Epithelial cell of umbilical artery (primary cell): ENCODE results near the gene DGKH. TPM values are rescaled to one million over a fixed set of nuclear protein-coding genes. Genes with fewer than 3 reads are reported as not detected.

ENCODE experiments used
- total RNA-seq: library from RNA; depleted of rRNA; stranded (reverse); fragments of >200 nt; gene quantifications from 2 replicates; pipeline ENCODE4 v1.2.3, GENCODE V29; 2014

DGKH gene, protein sequence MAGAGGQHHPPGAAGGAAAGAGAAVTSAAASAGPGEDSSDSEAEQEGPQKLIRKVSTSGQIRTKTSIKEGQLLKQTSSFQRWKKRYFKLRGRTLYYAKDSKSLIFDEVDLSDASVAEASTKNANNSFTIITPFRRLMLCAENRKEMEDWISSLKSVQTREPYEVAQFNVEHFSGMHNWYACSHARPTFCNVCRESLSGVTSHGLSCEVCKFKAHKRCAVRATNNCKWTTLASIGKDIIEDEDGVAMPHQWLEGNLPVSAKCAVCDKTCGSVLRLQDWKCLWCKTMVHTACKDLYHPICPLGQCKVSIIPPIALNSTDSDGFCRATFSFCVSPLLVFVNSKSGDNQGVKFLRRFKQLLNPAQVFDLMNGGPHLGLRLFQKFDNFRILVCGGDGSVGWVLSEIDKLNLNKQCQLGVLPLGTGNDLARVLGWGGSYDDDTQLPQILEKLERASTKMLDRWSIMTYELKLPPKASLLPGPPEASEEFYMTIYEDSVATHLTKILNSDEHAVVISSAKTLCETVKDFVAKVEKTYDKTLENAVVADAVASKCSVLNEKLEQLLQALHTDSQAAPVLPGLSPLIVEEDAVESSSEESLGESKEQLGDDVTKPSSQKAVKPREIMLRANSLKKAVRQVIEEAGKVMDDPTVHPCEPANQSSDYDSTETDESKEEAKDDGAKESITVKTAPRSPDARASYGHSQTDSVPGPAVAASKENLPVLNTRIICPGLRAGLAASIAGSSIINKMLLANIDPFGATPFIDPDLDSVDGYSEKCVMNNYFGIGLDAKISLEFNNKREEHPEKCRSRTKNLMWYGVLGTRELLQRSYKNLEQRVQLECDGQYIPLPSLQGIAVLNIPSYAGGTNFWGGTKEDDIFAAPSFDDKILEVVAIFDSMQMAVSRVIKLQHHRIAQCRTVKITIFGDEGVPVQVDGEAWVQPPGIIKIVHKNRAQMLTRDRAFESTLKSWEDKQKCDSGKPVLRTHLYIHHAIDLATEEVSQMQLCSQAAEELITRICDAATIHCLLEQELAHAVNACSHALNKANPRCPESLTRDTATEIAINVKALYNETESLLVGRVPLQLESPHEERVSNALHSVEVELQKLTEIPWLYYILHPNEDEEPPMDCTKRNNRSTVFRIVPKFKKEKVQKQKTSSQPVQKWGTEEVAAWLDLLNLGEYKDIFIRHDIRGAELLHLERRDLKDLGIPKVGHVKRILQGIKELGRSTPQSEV
- 13.3 and 17.2 TPM in 2 replicates for total RNA-seq

DNA sequence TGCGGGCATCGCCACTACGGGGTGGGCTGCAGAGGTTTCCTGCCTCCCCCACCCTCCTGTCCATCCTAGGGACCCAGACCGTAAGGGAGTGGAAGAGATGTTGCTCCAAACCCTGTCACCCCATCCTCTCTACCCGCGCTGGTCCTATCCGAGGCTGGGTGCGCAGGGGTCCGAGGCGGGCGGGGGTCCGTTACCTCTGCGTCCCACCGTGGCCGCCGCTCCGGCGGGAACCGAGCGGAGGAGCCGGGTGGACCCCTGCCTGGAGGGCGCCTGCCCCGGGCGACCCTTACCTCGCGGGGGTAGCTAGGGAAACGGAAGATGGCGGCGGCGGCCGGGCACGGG is at the start of gene DGKH:
DGKH (plus strand) TSS at position 307 of the 342 bp plus-strand sequence. CDS start 126 bp downstream, outside the sequence.

DNA sequence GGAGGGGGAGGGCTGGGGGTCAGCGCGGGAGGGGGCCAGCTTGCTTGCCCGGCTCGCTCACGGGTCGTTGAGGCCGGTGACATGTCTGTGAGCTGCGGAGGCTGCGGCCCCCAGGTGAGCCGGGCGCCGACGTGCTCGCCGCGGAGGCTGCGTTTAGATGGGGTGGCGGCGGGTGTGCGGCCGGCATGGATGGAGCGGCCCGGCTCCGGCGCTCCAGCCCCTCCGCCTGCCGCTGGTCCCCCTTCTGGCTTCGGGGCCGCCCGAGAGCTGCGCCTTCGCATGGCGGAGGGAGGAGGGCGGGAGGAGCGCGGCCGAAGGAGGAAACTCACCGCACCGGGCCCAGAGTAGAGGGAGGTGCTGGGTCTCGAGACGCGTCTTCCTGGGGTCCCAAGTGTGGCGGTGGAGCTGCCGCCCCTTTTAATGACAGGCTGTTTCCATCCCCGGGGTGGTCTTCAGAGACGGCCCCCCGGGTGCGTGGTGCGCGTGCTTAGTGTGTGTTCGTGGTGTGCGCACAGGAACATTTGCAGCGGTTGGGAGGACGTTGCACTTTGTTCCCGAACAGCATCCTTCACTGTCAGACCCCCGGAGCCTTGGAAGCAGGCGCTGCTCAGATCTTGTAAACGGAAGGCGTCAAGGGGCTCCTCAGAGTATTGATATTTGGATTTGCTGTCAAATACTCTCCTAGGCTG is 223.8 kb downstream of the DGKH start, which contains the start of gene AKAP11:
AKAP11 (plus strand) TSS at position 38 of the 689 bp plus-strand sequence. CDS start 14,197 bp downstream, outside the sequence.

Other genes starting within 250 kb of the DGKH start
- gene VWA8, start 87.5 kb upstream of the DGKH start, total RNA-seq, result 12.0 and 19.3 TPM in 2 replicates
- 13.6 and 15.0 TPM in 2 replicates for gene AKAP11, start 223.5 kb downstream of the DGKH start, total RNA-seq